Neuron (in vitro differentiated cells): ENCODE results near the gene LRRC2.

Source experiments
- H2AFZ ChIP-seq: one replicate; pipeline ENCODE4 v1.6.1; 2013; ENCODE audit warnings: low read depth, mild to moderate bottlenecking, inconsistent platforms, low read length, moderate library complexity
- H3K27me3 ChIP-seq: one replicate; pipeline ENCODE4 v1.6.1; 2013; ENCODE audit warnings: low read length; ENCODE audit not compliant: insufficient read depth
- H3K36me3 ChIP-seq: one replicate; pipeline ENCODE4 v1.6.1; 2013; ENCODE audit warnings: low read length; ENCODE audit not compliant: insufficient read depth
- H3K4me1 ChIP-seq: one replicate; pipeline ENCODE4 v1.6.1; 2013; ENCODE audit warnings: low read length; ENCODE audit not compliant: insufficient read depth
- H3K4me3 ChIP-seq: 2 replicates; pipeline ENCODE4 v1.5.1; 2013; ENCODE audit warnings: mild to moderate bottlenecking, low read length, moderate library complexity
- H3K9me3 ChIP-seq: one replicate; pipeline ENCODE4 v1.6.1; 2013; ENCODE audit warnings: low read length

Gene LRRC2

DNA sequence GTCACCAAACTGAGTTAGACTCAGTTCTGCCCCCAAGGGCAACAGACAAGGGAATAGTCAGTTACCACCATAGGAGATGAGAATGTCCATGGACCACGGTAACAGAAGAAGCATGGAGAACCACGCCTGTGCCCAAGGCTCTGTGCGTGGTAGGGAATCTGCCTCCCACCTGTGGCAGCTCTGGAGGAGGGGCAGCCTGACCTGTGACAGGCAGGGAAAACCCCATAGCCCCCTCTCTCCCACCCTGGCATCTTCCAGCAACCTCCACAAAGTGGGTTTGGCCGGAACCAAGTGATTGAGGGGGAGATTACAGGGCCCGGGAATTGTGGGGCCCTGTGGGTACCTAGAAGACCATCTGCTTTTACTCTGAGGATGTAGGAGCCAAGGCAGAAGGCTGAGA lies 87.1 kb downstream of the LRRC2 start:
- Histone ChIP-seq H3K27me3 (no peaks in the 10 kb centered on the region), H3K4me1 (no peaks in the 10 kb centered on the region), H3K36me3 (no peaks in the 10 kb centered on the region), H3K4me3 (no peak overlapping the region), H2AFZ (no peak overlapping the region), H3K9me3 (no peaks in the 10 kb centered on the region)

DNA sequence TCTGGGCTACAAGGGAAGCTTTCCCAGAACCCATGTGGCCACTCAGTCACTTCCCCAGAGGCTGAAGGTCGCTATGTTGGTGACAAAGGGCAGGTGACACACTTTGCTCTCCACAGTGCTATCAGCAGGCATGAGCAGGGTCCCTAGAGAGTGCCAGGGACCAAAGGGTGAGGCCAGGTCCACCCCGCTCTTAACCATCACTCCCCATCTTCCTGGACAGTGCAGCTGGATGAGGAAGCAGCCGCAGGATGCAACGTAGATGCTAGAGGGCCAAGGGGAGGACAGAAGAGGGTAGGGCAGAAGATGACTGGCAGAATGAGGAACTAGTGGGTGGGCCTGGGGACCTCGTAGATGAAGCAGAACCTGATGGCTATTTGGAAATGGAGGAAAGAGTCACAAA lies 87.8 kb downstream of the LRRC2 start:
- H2AFZ ChIP-seq: no peak overlapping the region
- no peaks in the 10 kb centered on the region for H3K9me3 ChIP-seq
- H3K36me3 ChIP-seq: no peaks in the 10 kb centered on the region
- H3K4me3 ChIP-seq: no peak overlapping the region
- H3K27me3 ChIP-seq: no peaks in the 10 kb centered on the region
- H3K4me1 ChIP-seq: no peaks in the 10 kb centered on the region

DNA sequence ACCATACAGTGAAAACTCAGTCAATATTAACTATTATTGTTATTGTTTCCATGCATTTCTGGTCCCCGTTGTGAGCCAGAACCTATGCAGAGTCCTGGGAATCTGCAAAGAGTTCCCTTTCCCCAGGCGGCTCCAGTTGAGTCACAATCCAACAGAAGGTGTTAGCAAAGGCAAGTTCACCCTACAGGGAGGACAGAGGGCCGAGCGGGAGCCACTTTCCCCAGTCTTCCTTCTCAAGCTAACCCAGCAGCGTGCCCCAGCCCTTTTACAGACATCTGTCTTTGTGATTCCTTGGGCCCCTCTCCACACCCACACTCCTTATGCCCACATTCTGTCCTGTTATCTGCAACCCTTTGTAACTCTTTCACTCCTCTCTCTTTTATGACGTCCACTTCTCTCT lies 88.3 kb downstream of the LRRC2 start:
- H3K4me1 ChIP-seq: no peaks in the 10 kb centered on the region
- no peak overlapping the region for H2AFZ ChIP-seq
- H3K9me3 ChIP-seq: no peaks in the 10 kb centered on the region
- no peaks in the 10 kb centered on the region for H3K36me3 ChIP-seq
- H3K4me3 ChIP-seq: no peak overlapping the region
- peaks cover 1% of the 10 kb centered on the region for H3K27me3 ChIP-seq

DNA sequence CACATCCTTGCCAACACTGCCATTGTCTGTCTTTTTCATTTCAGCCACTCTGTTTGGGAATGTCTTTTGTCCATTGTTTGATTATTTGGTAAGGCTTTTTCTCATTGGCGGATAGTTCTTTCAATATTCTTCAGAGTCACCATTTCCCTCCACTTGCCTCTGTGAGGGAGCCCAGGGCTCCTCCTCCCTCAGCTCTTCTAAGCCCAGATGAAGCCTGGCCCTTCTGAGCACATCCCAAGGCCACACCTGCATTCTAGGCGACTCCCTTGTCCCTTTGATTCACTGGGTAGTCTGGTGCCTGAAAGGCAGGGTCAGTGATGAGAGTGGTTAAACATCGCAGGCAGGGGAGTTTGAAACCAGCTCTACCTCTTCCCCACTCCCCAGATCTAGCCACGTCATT lies 89.0 kb downstream of the LRRC2 start:
- no peak overlapping the region for H3K4me3 ChIP-seq
- no peaks in the 10 kb centered on the region for H3K4me1 ChIP-seq
- H2AFZ ChIP-seq: no peak overlapping the region
- H3K27me3 ChIP-seq: peaks cover 3% of the 10 kb centered on the region
- no peaks in the 10 kb centered on the region for H3K9me3 ChIP-seq
- H3K36me3 ChIP-seq: no peaks in the 10 kb centered on the region

DNA sequence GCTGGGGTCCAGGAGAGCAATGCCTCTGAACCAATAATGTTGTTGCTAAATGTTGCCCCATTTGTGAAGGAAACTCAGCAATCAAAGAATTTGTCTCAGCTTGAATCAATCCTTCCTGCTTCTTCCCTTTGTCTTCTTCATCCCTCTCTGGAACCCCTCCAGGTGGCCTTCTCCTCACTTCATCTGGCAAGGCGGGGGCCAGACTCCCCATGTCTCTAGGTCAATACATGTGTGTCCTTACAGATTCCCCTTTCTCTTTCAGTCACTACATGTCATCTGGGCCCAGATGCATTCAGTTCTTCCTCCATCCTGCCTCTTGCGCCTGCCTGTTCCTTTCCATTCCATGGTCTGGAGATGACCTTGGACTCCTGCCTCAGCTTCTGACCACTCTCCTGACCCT lies 93.4 kb downstream of the LRRC2 start:
- Histone ChIP-seq H3K36me3 (no peaks in the 10 kb centered on the region), H3K27me3 (peaks cover 3% of the 10 kb centered on the region), H3K4me3 (no peak overlapping the region), H3K4me1 (no peaks in the 10 kb centered on the region), H2AFZ (no peak overlapping the region), H3K9me3 (no peaks in the 10 kb centered on the region)

DNA sequence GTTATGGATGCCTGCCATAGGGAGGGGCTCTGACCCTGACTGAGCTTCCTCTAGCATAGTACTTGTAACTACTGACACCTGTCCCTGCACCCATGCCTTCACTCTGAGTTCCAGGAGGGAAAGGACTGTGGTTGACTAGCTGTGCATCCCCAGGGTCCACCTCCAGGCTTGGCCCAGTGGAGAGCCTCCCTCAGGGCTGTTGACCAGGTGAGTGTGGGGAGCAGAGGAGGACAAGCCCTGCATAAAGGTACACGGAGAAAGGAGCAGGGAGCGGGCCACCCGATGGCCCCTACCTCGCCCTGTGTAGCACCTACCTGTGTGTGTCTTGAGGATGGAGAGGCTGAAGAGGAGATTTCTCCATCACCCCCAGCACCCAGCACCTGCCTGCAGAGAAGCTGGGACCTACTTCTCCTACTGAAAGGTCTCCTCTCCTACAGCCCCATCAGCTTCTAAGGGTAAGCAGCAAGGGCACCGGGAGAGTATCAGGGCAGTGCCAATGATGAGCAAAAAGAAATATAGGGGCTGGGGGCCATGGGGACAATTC lies 94.7 kb downstream of the LRRC2 start:
- Histone ChIP-seq H3K27me3 (peaks cover 3% of the 10 kb centered on the region), H3K36me3 (no peaks in the 10 kb centered on the region), H3K4me1 (no peaks in the 10 kb centered on the region), H3K9me3 (no peaks in the 10 kb centered on the region), H2AFZ (no peak overlapping the region), H3K4me3 (no peak overlapping the region)

DNA sequence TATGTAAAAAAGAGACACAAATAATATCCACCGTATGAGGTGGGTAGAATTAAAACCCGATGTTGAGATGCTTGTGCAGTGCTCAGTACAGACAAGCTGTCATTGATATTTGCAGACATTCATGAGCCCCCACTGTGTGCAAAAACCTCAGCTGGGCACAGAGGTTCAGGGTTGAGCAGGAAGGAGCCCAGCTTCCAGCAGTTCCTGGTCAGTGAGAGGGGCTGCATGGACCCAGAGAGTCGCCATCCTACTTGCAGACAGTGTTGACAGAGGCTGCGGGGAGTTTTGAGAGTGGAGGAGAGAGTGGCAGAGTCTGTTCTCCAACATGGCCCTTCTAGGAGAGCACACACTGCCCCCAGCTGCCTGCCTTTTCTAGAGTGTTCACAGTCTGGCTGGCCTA lies 95.3 kb downstream of the LRRC2 start:
- Histone ChIP-seq H3K4me3 (no peak overlapping the region), H2AFZ (no peak overlapping the region), H3K36me3 (no peaks in the 10 kb centered on the region), H3K4me1 (no peaks in the 10 kb centered on the region), H3K9me3 (no peaks in the 10 kb centered on the region), H3K27me3 (peaks cover 3% of the 10 kb centered on the region)

DNA sequence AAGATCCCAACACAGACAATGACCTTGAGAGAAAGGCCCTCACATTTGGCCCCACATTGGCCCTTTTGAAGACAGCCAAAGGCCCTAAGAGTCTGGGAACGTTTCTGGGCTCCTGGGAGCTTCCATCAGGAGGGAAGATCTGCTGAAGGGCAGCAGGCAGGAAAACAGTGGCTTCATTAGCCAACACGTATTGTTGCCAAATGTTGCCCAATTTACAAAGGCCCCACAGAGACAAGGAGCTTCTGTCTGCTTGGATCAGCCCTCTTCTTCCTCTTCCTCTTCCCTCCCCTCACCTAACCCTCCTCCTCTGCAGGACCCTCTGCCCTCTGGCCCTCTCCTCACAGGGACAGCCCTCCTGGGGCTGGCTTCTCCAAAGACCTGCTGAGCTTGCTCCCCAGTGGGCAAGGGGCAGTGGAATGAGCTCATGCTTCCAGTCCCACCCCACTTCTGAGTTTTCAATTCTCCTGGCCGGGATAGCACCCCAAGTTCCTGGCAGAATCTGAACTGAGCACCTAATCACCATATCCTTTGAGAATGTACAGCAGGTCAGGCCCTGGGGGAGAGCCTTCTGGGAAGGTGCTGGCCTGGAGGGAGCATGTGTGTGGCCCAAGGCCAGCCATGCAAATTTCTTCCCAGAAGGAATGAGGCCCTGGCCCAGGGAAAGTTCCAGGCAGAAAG lies 96.3 kb downstream of the LRRC2 start:
- Histone ChIP-seq H3K4me1 (no peaks in the 10 kb centered on the region), H3K9me3 (no peaks in the 10 kb centered on the region), H3K36me3 (no peaks in the 10 kb centered on the region), H3K4me3 (no peak overlapping the region), H2AFZ (no peak overlapping the region), H3K27me3 (peaks cover 3% of the 10 kb centered on the region)

DNA sequence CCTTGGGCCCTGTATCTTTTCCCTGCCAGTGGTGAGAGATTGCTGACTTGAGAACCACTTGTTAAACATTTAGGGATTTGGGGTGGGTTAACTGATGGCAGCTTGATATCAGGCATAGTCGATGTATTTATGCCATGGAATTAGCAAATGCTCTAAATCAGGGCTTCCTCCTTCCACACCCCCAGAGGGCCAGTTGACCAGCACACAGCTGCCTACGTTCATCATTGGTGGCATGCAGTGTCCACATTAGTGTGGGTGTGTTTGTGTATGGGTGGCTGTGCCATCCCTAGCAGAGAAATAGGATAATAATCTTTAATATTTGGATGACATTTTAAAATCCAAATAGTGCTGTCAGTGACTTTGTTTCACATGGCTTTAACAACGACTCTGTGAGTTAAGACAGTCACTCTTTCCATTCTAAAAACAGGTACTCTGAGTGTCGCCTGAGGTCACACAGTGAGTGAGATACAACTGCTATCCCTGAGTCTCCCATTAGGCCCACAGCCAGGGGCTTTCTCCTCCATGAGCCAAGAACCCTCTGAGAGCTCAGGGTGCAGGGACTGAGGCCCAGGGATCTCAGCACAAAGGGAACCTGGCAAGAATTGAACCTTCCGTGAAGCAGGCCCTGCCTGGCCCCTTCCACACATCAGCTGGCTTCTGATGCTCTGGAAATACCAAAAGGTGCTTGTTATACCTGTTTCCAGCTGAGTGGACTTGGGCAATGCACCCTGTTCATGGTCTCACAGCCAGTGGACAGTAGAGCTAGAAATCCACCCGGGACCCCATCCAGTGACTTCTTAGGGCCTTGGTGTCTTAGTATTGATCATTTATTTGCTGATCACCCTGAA lies 97.1 kb downstream of the LRRC2 start:
- H3K9me3 ChIP-seq: no peaks in the 10 kb centered on the region
- H3K4me3 ChIP-seq: no peak overlapping the region
- peaks cover 3% of the 10 kb centered on the region for H3K27me3 ChIP-seq
- no peak overlapping the region for H2AFZ ChIP-seq
- H3K36me3 ChIP-seq: no peaks in the 10 kb centered on the region
- H3K4me1 ChIP-seq: no peaks in the 10 kb centered on the region

DNA sequence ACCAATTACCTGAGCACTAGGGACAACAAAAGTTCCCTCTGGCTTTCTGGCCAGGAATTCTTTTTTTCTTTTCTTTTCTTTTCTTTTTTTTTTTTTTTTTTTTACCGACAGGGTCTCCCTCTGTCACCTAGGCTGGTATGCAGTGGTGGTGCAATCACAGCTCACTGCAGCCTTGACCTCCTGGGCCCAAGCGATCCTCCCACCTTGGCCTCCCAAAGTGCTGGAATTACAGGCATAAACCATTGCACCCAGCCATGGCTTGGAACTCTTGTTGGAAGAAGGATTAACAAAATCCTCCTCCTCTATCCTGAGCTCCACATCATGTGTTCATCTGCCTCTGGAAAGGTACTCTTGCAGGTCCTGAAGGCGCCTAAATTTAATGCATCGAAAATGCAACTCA lies 98.5 kb downstream of the LRRC2 start:
- no peaks in the 10 kb centered on the region for H3K36me3 ChIP-seq
- H2AFZ ChIP-seq: no peak overlapping the region
- H3K4me1 ChIP-seq: no peaks in the 10 kb centered on the region
- no peaks in the 10 kb centered on the region for H3K9me3 ChIP-seq
- H3K4me3 ChIP-seq: no peak overlapping the region
- no peaks in the 10 kb centered on the region for H3K27me3 ChIP-seq

DNA sequence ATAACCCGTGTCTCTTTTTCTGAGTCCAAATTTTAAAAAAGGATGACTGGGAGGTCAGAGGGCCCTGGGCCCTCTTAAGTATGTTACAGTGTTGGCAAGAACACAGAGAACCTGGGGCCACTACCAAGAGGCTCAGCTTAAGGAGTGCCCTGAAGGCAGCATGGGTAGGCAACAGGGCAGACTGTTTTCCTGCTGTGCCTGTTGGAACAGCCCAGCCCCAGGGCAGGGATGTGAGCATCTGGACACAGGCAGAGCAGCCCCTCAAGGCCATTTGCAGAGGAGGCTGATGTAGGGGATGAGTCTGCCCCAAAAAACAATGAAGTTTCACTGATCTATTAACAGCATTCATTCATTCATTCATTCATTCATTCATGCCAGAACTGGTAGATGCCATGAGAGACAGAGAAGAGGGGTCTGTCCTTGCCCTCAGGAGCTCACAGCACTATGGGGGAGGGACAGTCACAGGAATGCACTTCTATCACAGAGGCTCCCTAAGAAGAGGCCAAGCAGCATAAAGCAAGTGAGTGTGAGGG lies 99.2 kb downstream of the LRRC2 start:
- no peak overlapping the region for H3K4me3 ChIP-seq
- no peaks in the 10 kb centered on the region for H3K4me1 ChIP-seq
- H2AFZ ChIP-seq: no peak overlapping the region
- no peaks in the 10 kb centered on the region for H3K27me3 ChIP-seq
- H3K36me3 ChIP-seq: no peaks in the 10 kb centered on the region
- no peaks in the 10 kb centered on the region for H3K9me3 ChIP-seq

DNA sequence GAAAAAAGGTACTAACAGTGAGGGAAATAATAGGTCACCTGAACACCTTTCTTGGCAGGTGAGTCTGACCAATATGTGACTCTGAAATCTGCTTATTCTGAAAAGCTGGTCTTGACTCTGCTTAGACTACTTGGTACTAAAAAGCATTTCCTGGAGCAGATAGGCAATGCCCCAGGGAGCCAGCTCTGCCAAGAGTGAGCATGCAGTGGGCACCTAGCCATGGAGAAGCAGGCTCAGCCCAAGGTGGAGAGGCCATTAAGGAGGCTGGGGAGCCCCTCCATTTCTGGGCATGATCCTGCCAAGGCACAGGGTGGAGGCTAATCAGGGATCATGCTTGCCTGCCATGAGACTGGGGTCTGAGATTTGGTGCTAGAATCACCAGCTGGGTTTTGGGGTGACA lies 99.8 kb downstream of the LRRC2 start:
- Histone ChIP-seq H3K9me3 (no peaks in the 10 kb centered on the region), H2AFZ (no peak overlapping the region), H3K4me3 (no peak overlapping the region), H3K27me3 (no peaks in the 10 kb centered on the region), H3K4me1 (no peaks in the 10 kb centered on the region), H3K36me3 (no peaks in the 10 kb centered on the region)
